Measurements from ENCODE around the gene IPPK.

IPPK gene

GRCh38 chr9:92608241-92608908 lies 61.6 kb downstream of the IPPK start:
- TF ChIP-seq, protein P1, sequence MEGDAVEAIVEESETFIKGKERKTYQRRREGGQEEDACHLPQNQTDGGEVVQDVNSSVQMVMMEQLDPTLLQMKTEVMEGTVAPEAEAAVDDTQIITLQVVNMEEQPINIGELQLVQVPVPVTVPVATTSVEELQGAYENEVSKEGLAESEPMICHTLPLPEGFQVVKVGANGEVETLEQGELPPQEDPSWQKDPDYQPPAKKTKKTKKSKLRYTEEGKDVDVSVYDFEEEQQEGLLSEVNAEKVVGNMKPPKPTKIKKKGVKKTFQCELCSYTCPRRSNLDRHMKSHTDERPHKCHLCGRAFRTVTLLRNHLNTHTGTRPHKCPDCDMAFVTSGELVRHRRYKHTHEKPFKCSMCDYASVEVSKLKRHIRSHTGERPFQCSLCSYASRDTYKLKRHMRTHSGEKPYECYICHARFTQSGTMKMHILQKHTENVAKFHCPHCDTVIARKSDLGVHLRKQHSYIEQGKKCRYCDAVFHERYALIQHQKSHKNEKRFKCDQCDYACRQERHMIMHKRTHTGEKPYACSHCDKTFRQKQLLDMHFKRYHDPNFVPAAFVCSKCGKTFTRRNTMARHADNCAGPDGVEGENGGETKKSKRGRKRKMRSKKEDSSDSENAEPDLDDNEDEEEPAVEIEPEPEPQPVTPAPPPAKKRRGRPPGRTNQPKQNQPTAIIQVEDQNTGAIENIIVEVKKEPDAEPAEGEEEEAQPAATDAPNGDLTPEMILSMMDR (IDR thresholded peaks at IDR 0.05; ENCODE audit: insufficient read depth, low read depth, low read length, missing control alignments) = no peak
- H3K4me3 ChIP-seq (ENCODE audit: low read depth, low read length) = no peak overlapping the region
- DNase-seq (ENCODE audit: low read depth) = no peak

DNA sequence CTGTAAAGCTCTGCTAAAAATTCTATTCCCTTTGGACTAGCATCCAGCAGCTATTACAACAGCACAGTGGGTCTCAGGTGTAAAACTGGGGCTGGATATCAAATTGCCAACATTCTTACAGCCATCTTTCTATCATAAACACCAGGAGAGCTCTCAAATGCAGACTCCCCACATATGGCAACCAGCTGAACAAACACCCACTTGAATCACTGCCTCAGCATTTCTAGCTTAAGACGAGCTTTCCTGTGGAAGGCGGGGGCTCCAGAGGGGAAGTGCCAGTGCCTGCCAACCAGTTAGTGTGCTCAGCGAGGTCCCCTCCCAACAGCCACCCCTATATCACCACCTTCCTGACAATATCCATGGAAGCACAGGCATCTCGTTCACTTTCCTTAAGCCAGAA lies 62.2 kb downstream of the IPPK start:
- DNase-seq (ENCODE audit: low read depth) = no peak
- TF ChIP-seq, protein P1 (IDR thresholded peaks at IDR 0.05; ENCODE audit: insufficient read depth, low read depth, low read length, missing control alignments) = no peak
- H3K4me3 ChIP-seq (ENCODE audit: low read depth, low read length) = no peak overlapping the region

- no peak overlapping the region for H3K4me3 ChIP-seq (ENCODE audit: low read depth, low read length)
- DNase-seq (ENCODE audit: low read depth) = peak; percentile 20
- TF ChIP-seq, protein P1 (IDR thresholded peaks at IDR 0.05; ENCODE audit: insufficient read depth, low read depth, low read length, missing control alignments) = no peak
Observed at GRCh38 chr9:92607088-92607487, 62.8 kb downstream of the IPPK start.

DNA sequence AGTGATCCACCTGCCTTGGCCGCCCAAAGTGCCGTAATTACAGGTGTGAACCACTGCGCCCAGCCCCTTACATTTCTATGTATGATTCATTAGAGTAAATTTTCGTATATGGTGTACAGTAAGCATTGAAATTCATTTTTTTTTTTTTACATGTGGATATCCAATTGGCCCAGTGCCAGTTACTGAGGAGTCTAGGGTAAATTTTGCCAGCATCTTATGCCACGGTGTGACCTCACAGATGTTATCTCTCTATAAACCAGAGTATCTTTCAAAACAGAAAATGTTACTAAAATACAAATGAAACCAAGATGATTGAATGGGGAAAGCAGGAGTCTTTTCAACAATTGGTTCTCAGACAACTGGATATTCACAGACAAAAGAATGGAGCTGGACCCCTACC lies 64.7 kb downstream of the IPPK start:
- no peak overlapping the region for H3K4me3 ChIP-seq (ENCODE audit: low read depth, low read length)
- TF ChIP-seq, protein P1 (IDR thresholded peaks at IDR 0.05; ENCODE audit: insufficient read depth, low read depth, low read length, missing control alignments) = no peak
- no peak for DNase-seq (ENCODE audit: low read depth)

- TF ChIP-seq, protein P1 (IDR thresholded peaks at IDR 0.05; ENCODE audit: insufficient read depth, low read depth, low read length, missing control alignments) = no peak
- H3K4me3 ChIP-seq (ENCODE audit: low read depth, low read length) = no peak overlapping the region
- no peak for DNase-seq (ENCODE audit: low read depth)
Observed at GRCh38 chr9:92603990-92604389, 65.9 kb downstream of the IPPK start.

DNA sequence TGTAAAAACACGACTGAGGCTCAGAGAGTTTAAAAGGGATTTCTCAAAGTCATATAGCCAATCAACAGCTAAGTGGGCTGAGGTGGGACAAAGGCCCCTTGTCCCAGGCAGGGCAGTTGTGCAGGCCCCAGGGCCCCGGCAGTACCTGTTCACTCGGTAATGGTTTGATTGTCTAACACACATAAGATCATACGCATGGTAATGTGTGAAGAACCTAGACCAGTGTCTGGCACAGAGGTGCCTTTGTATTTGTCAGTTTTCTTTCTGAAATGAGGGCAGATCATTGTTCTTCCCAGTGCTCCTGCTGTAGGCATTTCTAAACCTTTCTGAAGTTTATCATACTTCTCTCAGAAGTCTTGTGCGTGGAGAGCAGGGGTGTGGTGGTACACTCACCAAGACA lies 66.8 kb downstream of the IPPK start:
- no peak for DNase-seq (ENCODE audit: low read depth)
- TF ChIP-seq, protein P1 (IDR thresholded peaks at IDR 0.05; ENCODE audit: insufficient read depth, low read depth, low read length, missing control alignments) = no peak
- no peak overlapping the region for H3K4me3 ChIP-seq (ENCODE audit: low read depth, low read length)

- TF ChIP-seq, protein P1 (IDR thresholded peaks at IDR 0.05; ENCODE audit: insufficient read depth, low read depth, low read length, missing control alignments) = no peak
- H3K4me3 ChIP-seq (ENCODE audit: low read depth, low read length) = no peak overlapping the region
- no peak for DNase-seq (ENCODE audit: low read depth)
Observed at GRCh38 chr9:92602413-92602812, 67.5 kb downstream of the IPPK start.

Measured in GM12865 (cell line).